Measurements from ENCODE around the gene EIF4G3. TPM values are rescaled to one million over a fixed set of nuclear protein-coding genes. Genes with fewer than 3 reads are reported as not detected.

EIF4G3 gene
- total and polyA plus RNA-seq, 2 of the 8 experiments (the other 6 are each of a cell fraction or from before 2014, with no cell fraction given): 47.5 to 66.6 TPM

DNA sequence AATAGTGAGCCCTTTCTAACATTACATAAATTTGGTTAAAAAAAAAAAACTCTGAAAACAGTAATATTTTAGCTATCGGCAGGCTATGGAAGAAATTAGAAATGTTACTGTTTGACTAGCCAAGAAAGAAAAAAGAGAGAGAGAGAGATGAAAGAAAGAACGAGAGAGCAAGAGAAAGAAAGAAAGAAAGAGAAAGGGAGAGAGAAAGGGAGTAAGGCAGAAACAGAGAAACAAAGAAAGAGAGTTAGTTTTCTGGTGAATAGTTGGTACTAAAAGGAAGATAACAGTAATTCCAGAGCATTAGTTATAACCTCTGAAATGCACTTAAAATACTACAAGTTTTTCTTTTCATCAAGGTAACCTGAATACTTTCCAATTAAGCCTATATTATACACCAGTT, 229.3 kb downstream of the EIF4G3 start:
- 79% methylated on average over 2 of the region's 2 CpGs; no CpG with 5 or more reads in 1 of the 2 experiments for WGBS, 2 experiments (ENCODE audit: extremely low coverage in 1 of 2, insufficient coverage in 1 of 2, insufficient read length in 1 of 2, insufficient replicate concordance in 2 of 2, low coverage in 1 of 2, low lambda C conversion rate in 2 of 2, missing lambda C conversion rate in 1 of 2)
- Histone ChIP-seq H3K79me2 (ENCODE audit: control insufficient read depth in 1 of 2, insufficient read depth in 2 of 2, low read length in 2 of 2) (no peaks in the 10 kb centered on the region), H4K91ac (replicated peaks; ENCODE audit: insufficient read length, low read length) (no peak overlapping the region), H4K8ac (ENCODE audit: extremely low read depth, insufficient read depth, low read length) (no peak overlapping the region), H2BK120ac (replicated peaks; ENCODE audit: low read depth, low read length) (no peak overlapping the region), H2BK20ac (ENCODE audit: low read length) (no peak overlapping the region), H2AK5ac (ENCODE audit: low read depth, low read length) (no peak overlapping the region), H3K9me3 (ENCODE audit: insufficient read depth in 2 of 2, low read depth in 1 of 2, low read length in 1 of 2) (no peaks in the 10 kb centered on the region), H2AFZ (ENCODE audit: low read length) (no peak overlapping the region), H3K18ac (ENCODE audit: extremely low read depth, low read length) (no peak overlapping the region), H3K79me1 (ENCODE audit: low read depth, low read length) (no peaks in the 10 kb centered on the region), H3K14ac (ENCODE audit: insufficient read length) (no peak overlapping the region), H3K36me3 (ENCODE audit: control insufficient read depth in 2 of 4, insufficient read depth in 4 of 4, low read length in 3 of 4) (no peaks in the 10 kb centered on the region), H4K5ac (ENCODE audit: insufficient read length, low read depth, low read length) (no peak overlapping the region), H3K56ac (replicated peaks; ENCODE audit: insufficient read length, low read depth, low read length) (no peak overlapping the region), H3K4me1 (replicated peaks in 1 of 4; ENCODE audit: control insufficient read depth in 3 of 4, insufficient read depth in 4 of 4, low read length in 3 of 4) (peaks cover 0 to 3% (median 0%) of the 10 kb centered on the region in 4 experiments; a peak in 2 of 7 replicates), H2BK12ac (ENCODE audit: low read depth, low read length) (no peak overlapping the region), H3K4me3 (ENCODE audit: extremely low read depth in 1 of 4, insufficient read depth in 2 of 4, low read depth in 3 of 4, low read length in 4 of 4) (no peak overlapping the region), H3K9ac (replicated peaks in 1 of 4; ENCODE audit: extremely low read depth in 1 of 4, low read depth in 3 of 4, low read length in 3 of 4) (no peak overlapping the region), H3K4me2 (ENCODE audit: insufficient read depth in 1 of 2, low read depth in 2 of 2, low read length in 2 of 2) (no peak overlapping the region), H2BK15ac (ENCODE audit: low read length) (no peak overlapping the region), H3K27ac (ENCODE audit: low read depth, low read length) (no peak overlapping the region), H3K27me3 (replicated peaks in 1 of 4; ENCODE audit: control insufficient read depth in 3 of 4, extremely low read depth in 1 of 4, insufficient read depth in 3 of 4, low read length in 3 of 4) (no peaks in the 10 kb centered on the region), H3K23me2 (ENCODE audit: low read depth, low read length) (no peaks in the 10 kb centered on the region), H2BK5ac (ENCODE audit: low read depth, low read length) (no peak overlapping the region), H3K4ac (replicated peaks; ENCODE audit: insufficient read length, low read depth, low read length) (no peak overlapping the region), H4K20me1 (replicated peaks in 1 of 2; ENCODE audit: control insufficient read depth in 1 of 2, insufficient read depth in 2 of 2, low read length in 2 of 2) (peaks cover 0 to 2% of the 10 kb centered on the region in 2 experiments), H3K23ac (ENCODE audit: insufficient read length) (no peak overlapping the region)
- FAIRE-seq (no peak), DNase-seq (ENCODE audit: low read depth in 1 of 2, low spot score in 2 of 2) (no peak)
- ChIA-PET CTCF (ENCODE audit: partially characterized antibody) (interaction anchor here (1.2 kb wide), 1 partner anchor 202 kb away, joined by 3 read pairs; no protein-coding TSS in a partner anchor), POLR2A (ENCODE audit: partially characterized antibody) (no interaction called here)
- TF ChIP-seq SUZ12 (IDR thresholded peaks at IDR 0.05; ENCODE audit: low read length): no peak
- no peak for TF ChIP-seq SAP30 (IDR thresholded peaks at IDR 0.05; ENCODE audit: insufficient read depth, insufficient replicate concordance, low read length)
- TF ChIP-seq RBBP5 (IDR thresholded peaks at IDR 0.05; ENCODE audit: borderline replicate concordance, low read depth, low read length): no peak
- TF ChIP-seq SP1 (IDR thresholded peaks at IDR 0.05; ENCODE audit: low read depth, low read length): no peak
- no peak for TF ChIP-seq CBX5 (IDR thresholded peaks at IDR 0.05; ENCODE audit: low read depth, low read length)
- no peak for TF ChIP-seq POLR2AphosphoS5 (IDR thresholded peaks at IDR 0.05; ENCODE audit: low read depth, low read length)
- TF ChIP-seq JUN (IDR thresholded peaks at IDR 0.05; ENCODE audit: low read depth, low read length): no peak
- no peak for TF ChIP-seq KDM4A (IDR thresholded peaks at IDR 0.05; ENCODE audit: low read depth, low read length, severe bottlenecking)
- no peak for TF ChIP-seq SIX5 (IDR thresholded peaks at IDR 0.05; ENCODE audit: low read depth, low read length)
- no peak for TF ChIP-seq RAD21 (IDR thresholded peaks at IDR 0.05 in 1 of 2, conservative IDR thresholded peaks at IDR 0.05 in 1 of 2; ENCODE audit: low read depth in 2 of 2, low read length in 2 of 2)
- TF ChIP-seq RNF2 (IDR thresholded peaks at IDR 0.05; ENCODE audit: borderline replicate concordance, low read depth, low read length, missing control alignments, poor library complexity, severe bottlenecking): no peak
- TF ChIP-seq CEBPB (IDR thresholded peaks at IDR 0.05; ENCODE audit: low read depth, low read length): no peak
- TF ChIP-seq TEAD4 (IDR thresholded peaks at IDR 0.05; ENCODE audit: low read depth, low read length): no peak
- no peak for TF ChIP-seq SP4 (IDR thresholded peaks at IDR 0.05; ENCODE audit: low read length)
- no peak for TF ChIP-seq RFX5 (IDR thresholded peaks at IDR 0.05; ENCODE audit: borderline replicate concordance, low read depth, low read length)
